IMR-90 (cell line): ENCODE measurements around the gene UNC5A.

ENCODE experiments used
- CEBPB ChIP-seq: IDR thresholded peaks from 2 replicates; pipeline ENCODE4 v1.6.1; 2012; ENCODE audit warnings: low read depth, low read length, improper control_type of control experiment
- CHD1 ChIP-seq: IDR thresholded peaks from 2 replicates; pipeline ENCODE4 v1.6.1; 2012; ENCODE audit warnings: low read depth, low read length, improper control_type of control experiment
- FOS ChIP-seq: fragments of 150-350 bp; IDR thresholded peaks from 2 replicates; pipeline ENCODE4 v1.6.1; 2016; ENCODE audit warnings: low read depth, low read length
- MAFK ChIP-seq: IDR thresholded peaks from 2 replicates; pipeline ENCODE4 v1.6.1; 2012; ENCODE audit warnings: low read depth, low read length, improper control_type of control experiment
- MAZ ChIP-seq: IDR thresholded peaks from 2 replicates; pipeline ENCODE4 v1.6.1; 2012; ENCODE audit warnings: low read depth, mild to moderate bottlenecking, low read length, improper control_type of control experiment, moderate library complexity, borderline replicate concordance
- POLR2A ChIP-seq: IDR thresholded peaks from 2 replicates; pipeline ENCODE4 v1.6.1; 2012; ENCODE audit warnings: mild to moderate bottlenecking, low read depth, low read length
- RAD21 ChIP-seq: IDR thresholded peaks from 2 replicates; pipeline ENCODE4 v1.6.1; 2012; ENCODE audit warnings: low read length, improper control_type of control experiment
- SMC3 ChIP-seq: fragments of 150-350 bp; IDR thresholded peaks from 2 replicates; pipeline ENCODE4 v1.6.1; 2016; ENCODE audit warnings: low read depth, mild to moderate bottlenecking, antibody characterized with exemption, low read length, moderate library complexity
- USF2 ChIP-seq: fragments of 150-350 bp; IDR thresholded peaks from 2 replicates; pipeline ENCODE4 v1.6.1; 2017; ENCODE audit warnings: mild to moderate bottlenecking, antibody characterized with exemption, low read length, low read depth
- TF ChIP-seq, protein P1 (sequence below): conservative IDR thresholded peaks from 2 replicates; pipeline ENCODE4 v1.5.1; 2012; ENCODE audit warnings: mild to moderate bottlenecking, low read depth, low read length, improper control_type of control experiment

GRCh38 chr5:176780176-176781053 lies 29.9 kb upstream of the UNC5A start:
- TF ChIP-seq USF2 (no peak), MAZ (no peak), POLR2A (no peak), FOS (no peak), MAFK (no peak), SMC3 (no peak), CHD1 (no peak), RAD21 (no peak), CEBPB (no peak)
- TF ChIP-seq, protein P1, sequence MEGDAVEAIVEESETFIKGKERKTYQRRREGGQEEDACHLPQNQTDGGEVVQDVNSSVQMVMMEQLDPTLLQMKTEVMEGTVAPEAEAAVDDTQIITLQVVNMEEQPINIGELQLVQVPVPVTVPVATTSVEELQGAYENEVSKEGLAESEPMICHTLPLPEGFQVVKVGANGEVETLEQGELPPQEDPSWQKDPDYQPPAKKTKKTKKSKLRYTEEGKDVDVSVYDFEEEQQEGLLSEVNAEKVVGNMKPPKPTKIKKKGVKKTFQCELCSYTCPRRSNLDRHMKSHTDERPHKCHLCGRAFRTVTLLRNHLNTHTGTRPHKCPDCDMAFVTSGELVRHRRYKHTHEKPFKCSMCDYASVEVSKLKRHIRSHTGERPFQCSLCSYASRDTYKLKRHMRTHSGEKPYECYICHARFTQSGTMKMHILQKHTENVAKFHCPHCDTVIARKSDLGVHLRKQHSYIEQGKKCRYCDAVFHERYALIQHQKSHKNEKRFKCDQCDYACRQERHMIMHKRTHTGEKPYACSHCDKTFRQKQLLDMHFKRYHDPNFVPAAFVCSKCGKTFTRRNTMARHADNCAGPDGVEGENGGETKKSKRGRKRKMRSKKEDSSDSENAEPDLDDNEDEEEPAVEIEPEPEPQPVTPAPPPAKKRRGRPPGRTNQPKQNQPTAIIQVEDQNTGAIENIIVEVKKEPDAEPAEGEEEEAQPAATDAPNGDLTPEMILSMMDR: no peak
